Activated T-helper 2 cell treated with anti-CD3 and anti-CD28 coated beads, Interferon-gamma antibody, Interleukin-2, Interleukin-4, amounts not matched to agents 10 μg/mL and 5 μg/mL and 100 μg/mL, durations not matched to agents 14 hours and 24 hours and 36 hours (primary cell): ENCODE data around the gene ERCC1. TPM values are rescaled to one million over a fixed set of nuclear protein-coding genes. Genes with fewer than 3 reads are reported as not detected.
"Not testable (repeated sequence)": the region's sequence is repeated elsewhere in the genome, so short reads cannot be mapped to it uniquely, and the experiment has no call there.

Experiments
- DNase-seq: peaks from one replicate; pipeline ENCODE4 v3.0.0; 2021; ENCODE audit warnings: low spot score
- H3K27ac Mint-ChIP-seq: one replicate; pipeline ENCODE4 v1.8.0; 2021; ENCODE audit warnings: mixed read lengths
- H3K27me3 Mint-ChIP-seq: one replicate; pipeline ENCODE4 v1.8.0; 2021; ENCODE audit warnings: low read depth, mixed read lengths
- H3K36me3 Mint-ChIP-seq: one replicate; pipeline ENCODE4 v1.8.0; 2021; ENCODE audit warnings: low read depth, mixed read lengths
- H3K4me1 Mint-ChIP-seq: one replicate; pipeline ENCODE4 v1.8.0; 2021; ENCODE audit warnings: low read depth, mixed read lengths
- H3K4me3 Mint-ChIP-seq: one replicate; pipeline ENCODE4 v1.8.0; 2021; ENCODE audit warnings: low read depth, mild to moderate bottlenecking, moderate library complexity, mixed read lengths
- H3K9me3 Mint-ChIP-seq: one replicate; pipeline ENCODE4 v1.8.0; 2021; ENCODE audit warnings: mixed read lengths
- intact Hi-C: fragments of 100-400 bp; cut with micrococcal nuclease; formaldehyde crosslinking; loops from one replicate; pipeline ENCODE4 v1.15.1; 2023
- total RNA-seq: library from RNA; stranded (reverse); gene quantifications from 2 replicates; pipeline ENCODE4 v1.2.3, GENCODE V29; 2022

The ERCC1 gene
- total RNA-seq, 1 donor from 2014 or later: 118 TPM

DNA sequence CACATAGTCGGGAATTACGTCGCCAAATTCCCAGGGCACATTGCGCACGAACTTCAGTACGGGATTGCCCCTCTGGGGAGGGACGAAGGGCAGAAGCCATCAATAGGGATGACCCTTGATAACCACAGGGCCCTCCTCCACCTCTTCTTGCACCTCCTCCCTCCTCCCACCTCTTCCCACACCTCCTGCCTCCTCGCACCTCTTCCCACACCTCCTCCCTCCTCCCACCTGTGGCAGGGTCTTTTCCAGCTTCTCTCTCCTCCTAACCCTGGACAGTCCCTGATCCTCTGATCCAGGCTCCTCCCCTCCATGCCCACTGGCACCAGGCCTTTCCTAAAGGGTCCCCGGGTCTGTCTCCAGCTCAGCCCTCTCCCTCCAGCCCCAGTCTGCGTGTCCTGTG is 3.4 kb downstream of the ERCC1 start:
- Mint-ChIP-seq H3K4me3 (peak overlapping the region; percentile 52), H3K27me3 (no peaks in the 10 kb centered on the region), H3K4me1 (peaks cover 32% of the 10 kb centered on the region), H3K9me3 (no peaks in the 10 kb centered on the region), H3K36me3 (peaks cover 56% of the 10 kb centered on the region), H3K27ac (peak overlapping the region; percentile 63)
- no peak for DNase-seq
- intact Hi-C loops: loop anchor here (5.0 to 10.0 kb wide), 3 partner anchors 48 to 222 kb away; partner anchors contain the start of genes ERCC2 and OPA3

DNA sequence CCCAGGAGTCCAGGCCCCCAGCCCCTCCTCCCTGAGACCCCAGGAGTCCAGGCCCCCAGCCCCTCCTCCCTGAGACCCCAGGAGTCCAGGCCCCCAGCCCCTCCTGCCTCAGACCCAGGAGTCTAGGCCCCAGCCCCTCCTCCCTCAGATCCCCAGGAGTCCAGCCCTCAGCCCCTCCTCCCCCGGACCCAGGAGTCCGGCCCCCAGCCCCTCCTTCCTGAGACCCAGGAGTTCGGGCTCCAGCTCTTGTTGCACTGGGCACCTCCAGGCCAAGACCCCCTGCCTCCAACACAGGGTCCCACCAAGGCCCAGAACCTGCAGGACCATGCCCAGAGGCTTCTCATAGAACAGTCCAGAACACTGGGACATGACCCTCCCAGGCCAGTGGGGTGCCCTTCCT is 3.8 kb downstream of the ERCC1 start:
- Mint-ChIP-seq H3K36me3 (peaks cover 56% of the 10 kb centered on the region), H3K27ac (no peak overlapping the region), H3K4me3 (no peak overlapping the region), H3K9me3 (no peaks in the 10 kb centered on the region), H3K4me1 (peaks cover 32% of the 10 kb centered on the region), H3K27me3 (no peaks in the 10 kb centered on the region)
- DNase-seq: no peak
- intact Hi-C loops: loop anchor here (5.0 to 10.0 kb wide), 3 partner anchors 48 to 222 kb away; partner anchors contain the start of genes ERCC2 and OPA3

DNA sequence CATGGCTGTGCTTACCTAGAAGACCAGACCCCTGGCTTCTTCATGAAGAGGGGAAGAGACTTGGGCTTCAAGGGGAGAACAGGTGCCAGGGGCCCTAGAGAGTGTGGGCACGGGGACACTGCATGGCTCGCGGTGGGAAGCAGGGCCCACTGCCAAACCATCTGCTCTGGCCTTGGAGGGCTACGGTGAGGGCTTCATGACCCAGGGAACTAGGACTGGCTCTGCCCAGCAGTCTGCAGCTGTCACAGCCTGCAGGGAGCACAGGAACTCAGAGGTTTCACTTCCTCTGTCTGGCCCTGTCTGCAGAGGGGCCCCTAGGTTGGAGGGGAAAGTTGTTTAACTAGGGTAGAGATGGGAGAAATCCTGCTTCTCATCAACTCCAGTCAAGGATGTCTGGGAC is 4.3 kb downstream of the ERCC1 start:
- Mint-ChIP-seq H3K4me1 (peaks cover 28% of the 10 kb centered on the region), H3K27me3 (no peaks in the 10 kb centered on the region), H3K4me3 (peak overlapping the region; percentile 37), H3K27ac (peak overlapping the region; percentile 5), H3K36me3 (peaks cover 61% of the 10 kb centered on the region), H3K9me3 (no peaks in the 10 kb centered on the region)
- intact Hi-C loops: no loop called here
- DNase-seq: no peak

DNA sequence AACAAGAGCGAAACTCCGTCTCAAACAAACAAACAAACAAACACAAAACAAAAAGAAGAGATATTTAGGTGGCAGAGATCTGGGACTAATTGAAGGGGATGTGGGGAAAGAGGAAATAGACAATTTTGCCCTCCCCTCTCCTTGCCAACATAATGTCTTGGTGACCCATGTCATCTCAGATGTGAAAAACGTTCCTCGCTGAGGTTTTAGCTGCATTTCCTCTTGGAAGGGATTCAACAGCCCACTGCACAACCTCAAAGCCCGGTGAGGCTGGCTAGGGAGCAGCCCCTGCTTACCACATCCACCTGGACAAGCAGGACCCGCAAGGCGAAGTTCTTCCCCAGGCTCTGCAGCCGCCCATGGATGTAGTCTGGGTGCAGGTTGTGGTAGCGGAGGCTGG is 4.9 kb downstream of the ERCC1 start:
- H3K36me3 Mint-ChIP-seq: peaks cover 67% of the 10 kb centered on the region
- no peak for DNase-seq
- intact Hi-C loops: no loop called here
- peaks cover 25% of the 10 kb centered on the region for H3K4me1 Mint-ChIP-seq
- no peaks in the 10 kb centered on the region for H3K27me3 Mint-ChIP-seq
- H3K4me3 Mint-ChIP-seq: no peak overlapping the region
- peak overlapping the region; percentile 62 for H3K27ac Mint-ChIP-seq
- no peaks in the 10 kb centered on the region for H3K9me3 Mint-ChIP-seq

DNA sequence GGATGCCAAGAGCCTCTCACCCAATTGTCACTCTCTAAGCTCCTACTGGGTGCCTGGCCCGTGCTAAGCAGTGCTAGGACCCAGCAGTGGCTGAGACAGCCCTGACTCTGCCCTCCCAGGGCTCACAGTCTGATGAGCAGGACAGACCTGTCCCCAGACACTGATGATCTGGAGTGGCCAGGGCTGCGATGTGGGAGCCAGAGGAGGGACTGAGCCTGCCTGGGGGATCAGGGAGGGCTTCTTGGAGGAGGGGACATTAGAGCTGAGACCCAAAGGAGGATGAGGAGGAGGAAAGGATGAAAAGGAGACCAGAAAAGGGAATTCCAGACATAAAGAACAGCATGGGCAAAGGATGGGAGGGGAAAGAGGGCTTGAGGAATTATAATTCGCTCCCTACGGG is 6.6 kb downstream of the ERCC1 start:
- H3K27ac Mint-ChIP-seq: no peak overlapping the region
- no peak overlapping the region for H3K4me3 Mint-ChIP-seq
- no peak for DNase-seq
- no peaks in the 10 kb centered on the region for H3K27me3 Mint-ChIP-seq
- H3K36me3 Mint-ChIP-seq: peaks cover 75% of the 10 kb centered on the region
- intact Hi-C loops: no loop called here
- peaks cover 15% of the 10 kb centered on the region for H3K4me1 Mint-ChIP-seq
- no peaks in the 10 kb centered on the region for H3K9me3 Mint-ChIP-seq

DNA sequence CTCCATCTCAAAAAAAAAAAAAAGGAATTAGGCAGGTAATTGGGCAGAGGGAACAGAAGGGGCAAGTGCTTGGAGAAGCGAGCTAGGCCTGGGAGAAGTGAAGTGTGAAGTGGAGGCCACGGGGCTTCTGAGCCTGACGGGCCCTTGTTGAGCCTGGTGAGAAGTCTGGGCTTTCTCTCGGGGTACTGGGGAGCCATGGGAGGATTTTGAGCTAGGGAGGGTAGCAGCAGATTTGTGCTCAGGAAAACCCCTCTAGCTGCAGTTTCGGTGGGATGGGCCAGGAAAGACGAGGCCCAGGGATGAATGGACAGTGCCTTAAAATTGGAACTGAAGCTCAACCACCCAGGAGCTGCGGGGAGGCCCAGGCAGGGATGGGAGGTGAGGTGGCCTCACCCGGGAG is 9.2 kb downstream of the ERCC1 start:
- Mint-ChIP-seq H3K4me1 (peaks cover 4% of the 10 kb centered on the region), H3K36me3 (peaks cover 69% of the 10 kb centered on the region), H3K27me3 (no peaks in the 10 kb centered on the region), H3K9me3 (no peaks in the 10 kb centered on the region), H3K4me3 (no peak overlapping the region), H3K27ac (no peak overlapping the region)
- no peak for DNase-seq
- intact Hi-C loops: no loop called here

DNA sequence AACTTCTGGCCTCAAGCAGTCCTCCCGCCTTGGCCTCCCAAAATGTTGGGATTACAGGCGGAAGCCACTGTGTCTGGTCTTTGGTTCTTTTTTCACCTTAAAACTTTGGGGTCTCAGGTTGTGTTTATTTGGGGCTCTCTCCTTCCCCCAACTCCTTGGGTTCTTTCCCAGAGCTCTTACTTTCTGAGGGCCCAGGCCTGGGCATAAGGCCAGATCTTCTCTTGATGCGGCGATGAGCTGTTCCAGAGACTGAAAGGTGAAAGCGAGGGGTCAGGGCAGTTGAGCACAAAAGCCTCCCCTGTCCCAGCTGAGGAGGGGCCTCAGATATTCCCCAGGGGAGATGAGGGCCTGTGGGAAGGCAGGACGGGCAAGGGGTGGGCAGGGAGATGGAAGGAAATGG is 10.2 kb downstream of the ERCC1 start:
- peaks cover 72% of the 10 kb centered on the region for H3K36me3 Mint-ChIP-seq
- H3K27ac Mint-ChIP-seq: no peak overlapping the region
- H3K4me3 Mint-ChIP-seq: no peak overlapping the region
- no peaks in the 10 kb centered on the region for H3K9me3 Mint-ChIP-seq
- H3K27me3 Mint-ChIP-seq: no peaks in the 10 kb centered on the region
- intact Hi-C loops: no loop called here
- peaks cover 7% of the 10 kb centered on the region for H3K4me1 Mint-ChIP-seq
- DNase-seq: no peak

DNA sequence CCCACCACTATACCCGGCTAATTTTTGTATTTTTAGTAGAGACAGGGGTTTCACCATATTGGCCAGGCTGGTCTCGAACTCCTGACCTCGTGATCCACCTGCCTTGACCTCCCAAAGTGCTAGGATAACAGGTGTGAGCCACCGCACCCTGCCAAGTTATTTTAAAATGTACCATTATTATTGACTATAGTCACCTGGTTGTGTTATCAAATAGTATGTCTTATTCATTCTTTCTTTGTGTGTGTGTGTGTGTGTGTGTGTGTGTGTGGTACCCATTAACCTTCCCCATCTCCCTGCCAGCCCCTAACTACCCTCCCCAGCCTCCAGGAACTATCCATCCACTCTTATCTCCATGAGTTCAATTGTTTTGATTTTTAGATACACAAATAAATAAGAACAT is 13.4 kb downstream of the ERCC1 start:
- H3K4me3 Mint-ChIP-seq, H3K9me3 Mint-ChIP-seq, H3K27ac Mint-ChIP-seq, intact Hi-C loops, DNase-seq, H3K27me3 Mint-ChIP-seq: not testable (repeated sequence)
- Mint-ChIP-seq H3K36me3 (peaks cover 57% of the 10 kb centered on the region), H3K4me1 (peaks cover 19% of the 10 kb centered on the region)

DNA sequence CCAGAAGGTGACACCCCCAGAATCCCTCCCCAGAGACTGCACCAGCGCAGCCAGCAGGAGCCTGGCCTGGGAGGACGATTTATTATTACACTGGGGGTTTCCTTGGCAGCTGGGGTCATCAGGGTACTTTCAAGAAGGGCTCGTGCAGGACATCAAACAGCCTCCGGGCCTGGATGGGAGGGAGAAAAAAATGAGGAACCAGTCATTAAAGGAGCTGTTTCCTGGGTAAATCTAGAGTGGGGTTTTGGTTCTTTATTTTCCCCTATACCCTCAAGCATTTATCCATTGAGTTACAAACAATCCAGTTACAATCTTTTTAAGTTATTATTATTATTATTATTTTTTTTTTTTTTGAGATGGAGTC is 14.2 kb downstream of the ERCC1 start:
- H3K27ac Mint-ChIP-seq: no peak overlapping the region

DNA sequence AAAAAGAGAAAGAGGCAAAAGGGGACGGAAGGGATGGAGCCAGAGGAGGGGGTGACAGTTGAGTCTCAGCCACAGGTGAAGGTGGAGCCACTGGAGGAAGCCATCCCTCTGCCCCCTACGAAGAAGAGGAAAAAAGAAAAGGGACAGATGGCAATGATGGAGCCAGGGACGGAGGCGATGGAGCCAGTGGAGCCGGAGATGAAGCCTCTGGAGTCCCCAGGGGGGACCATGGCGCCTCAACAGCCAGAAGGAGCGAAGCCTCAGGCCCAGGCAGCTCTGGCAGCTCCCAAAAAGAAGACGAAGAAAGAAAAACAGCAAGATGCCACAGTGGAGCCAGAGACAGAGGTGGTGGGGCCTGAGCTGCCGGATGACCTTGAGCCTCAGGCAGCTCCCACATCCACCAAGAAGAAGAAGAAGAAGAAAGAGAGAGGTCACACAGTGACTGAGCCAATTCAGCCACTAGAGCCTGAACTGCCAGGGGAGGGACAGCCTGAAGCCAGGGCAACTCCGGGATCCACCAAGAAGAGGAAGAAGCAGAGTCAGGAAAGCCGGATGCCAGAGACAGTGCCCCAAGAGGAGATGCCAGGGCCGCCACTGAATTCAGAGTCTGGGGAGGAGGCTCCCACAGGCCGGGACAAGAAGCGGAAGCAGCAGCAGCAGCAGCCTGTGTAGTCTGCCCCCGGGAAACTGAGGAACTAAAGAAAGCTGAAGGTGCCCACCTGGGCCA is 14.7 kb downstream of the ERCC1 start:
- H3K27ac Mint-ChIP-seq: no peak overlapping the region
- intact Hi-C loops: loop anchor here (5.0 kb wide), 1 partner anchor 317 kb away; the partner anchor contains the start of gene PPP1R37
- no peak overlapping the region for H3K4me3 Mint-ChIP-seq
- DNase-seq: no peak
- H3K9me3 Mint-ChIP-seq: no peaks in the 10 kb centered on the region
- peaks cover 28% of the 10 kb centered on the region for H3K4me1 Mint-ChIP-seq
- peaks cover 2% of the 10 kb centered on the region for H3K27me3 Mint-ChIP-seq
- peaks cover 48% of the 10 kb centered on the region for H3K36me3 Mint-ChIP-seq

More for the DNA sequence above, 14.2 kb downstream of the ERCC1 start:
- no peak for DNase-seq
- Mint-ChIP-seq H3K27me3 (no peaks in the 10 kb centered on the region), H3K9me3 (no peaks in the 10 kb centered on the region), H3K36me3 (peaks cover 53% of the 10 kb centered on the region), H3K4me3 (no peak overlapping the region), H3K4me1 (peaks cover 23% of the 10 kb centered on the region)
- intact Hi-C loops: loop anchor here (5.0 kb wide), 1 partner anchor 317 kb away; the partner anchor contains the start of gene PPP1R37

DNA sequence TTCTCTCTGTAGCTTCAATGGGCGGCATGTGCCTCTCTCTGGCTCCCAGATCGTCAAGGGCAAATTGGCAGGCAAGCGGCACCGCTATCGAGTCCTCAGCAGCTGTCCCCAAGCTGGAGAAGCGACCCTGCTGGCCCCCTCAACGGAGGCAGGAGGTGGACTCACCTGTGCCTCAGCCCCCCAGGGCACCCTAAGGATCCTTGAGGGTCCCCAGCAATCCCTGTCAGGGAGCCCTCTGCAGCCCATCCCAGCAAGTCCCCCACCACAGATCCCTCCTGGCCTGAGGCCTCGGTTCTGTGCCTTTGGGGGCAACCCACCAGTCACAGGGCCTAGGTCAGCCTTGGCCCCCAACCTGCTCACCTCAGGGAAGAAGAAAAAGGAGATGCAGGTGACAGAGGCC is 15.6 kb downstream of the ERCC1 start:
- H3K27ac Mint-ChIP-seq: no peak overlapping the region
- DNase-seq: no peak
- H3K27me3 Mint-ChIP-seq: peaks cover 9% of the 10 kb centered on the region
- H3K36me3 Mint-ChIP-seq: peaks cover 39% of the 10 kb centered on the region
- H3K4me1 Mint-ChIP-seq: peaks cover 33% of the 10 kb centered on the region
- no peaks in the 10 kb centered on the region for H3K9me3 Mint-ChIP-seq
- peak overlapping the region; percentile 76 for H3K4me3 Mint-ChIP-seq
- intact Hi-C loops: loop anchor here (5.0 kb wide), 1 partner anchor 316 kb away; the partner anchor contains the start of gene PPP1R37

DNA sequence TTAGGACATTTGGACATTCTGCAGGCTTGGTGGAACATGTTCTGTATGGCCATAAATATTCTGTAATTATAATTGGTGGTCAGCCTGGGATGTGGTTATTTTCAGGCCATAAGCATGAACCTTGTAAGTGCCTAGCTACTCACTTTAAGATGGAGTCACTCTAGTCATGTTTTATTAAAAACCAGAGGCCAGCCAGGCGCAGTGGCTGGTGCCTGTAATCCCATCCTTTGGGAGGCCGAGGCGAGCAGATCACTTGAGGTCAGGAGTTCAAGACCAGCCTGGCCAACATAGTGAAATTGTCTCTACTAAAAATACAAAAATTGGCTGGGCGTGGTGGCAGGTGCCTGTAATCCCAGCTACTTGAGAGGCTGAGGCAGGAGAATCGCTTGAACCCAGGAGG is 16.1 kb downstream of the ERCC1 start:
- peaks cover 35% of the 10 kb centered on the region for H3K36me3 Mint-ChIP-seq
- peaks cover 11% of the 10 kb centered on the region for H3K27me3 Mint-ChIP-seq
- not testable (repeated sequence) for DNase-seq, H3K9me3 Mint-ChIP-seq, H3K27ac Mint-ChIP-seq
- intact Hi-C loops: loop anchor here (5.0 kb wide), 1 partner anchor 315 kb away; the partner anchor contains the start of gene PPP1R37
- H3K4me1 Mint-ChIP-seq: peaks cover 37% of the 10 kb centered on the region
- H3K4me3 Mint-ChIP-seq: peak overlapping the region; percentile 99

DNA sequence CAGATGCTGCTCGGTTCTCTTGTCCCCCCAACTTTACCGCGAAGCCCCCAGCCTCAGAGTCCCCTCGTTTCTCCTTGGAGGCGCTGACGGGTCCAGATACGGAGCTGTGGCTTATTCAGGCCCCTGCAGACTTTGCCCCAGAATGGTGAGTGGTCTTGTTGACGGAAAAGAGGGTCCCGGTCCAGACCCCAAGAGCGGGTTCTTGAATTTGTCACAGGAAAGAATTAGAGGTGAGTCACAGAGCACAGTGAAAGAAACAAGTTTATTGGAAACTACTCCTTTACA is 16.7 kb downstream of the ERCC1 start:
- H3K27ac Mint-ChIP-seq: no peak overlapping the region
- peaks cover 37% of the 10 kb centered on the region for H3K4me1 Mint-ChIP-seq
- H3K4me3 Mint-ChIP-seq: peak overlapping the region; percentile 99
- DNase-seq: no peak
- intact Hi-C loops: loop anchor here (5.0 kb wide), 1 partner anchor 315 kb away; the partner anchor contains the start of gene PPP1R37
- no peaks in the 10 kb centered on the region for H3K9me3 Mint-ChIP-seq
- H3K27me3 Mint-ChIP-seq: peaks cover 11% of the 10 kb centered on the region
- H3K36me3 Mint-ChIP-seq: peaks cover 30% of the 10 kb centered on the region
